IPS-18a (cell line): ENCODE results near the gene ODF2L.

Experiments used
- H3K27ac ChIP-seq: one replicate; pipeline ENCODE4 v1.5.1; 2013; ENCODE audit warnings: low read length
- H3K27me3 ChIP-seq: one replicate; pipeline ENCODE4 v1.6.1; 2013; ENCODE audit warnings: mild to moderate bottlenecking, low read length; ENCODE audit not compliant: control insufficient read depth, insufficient read depth
- H3K36me3 ChIP-seq: one replicate; pipeline ENCODE4 v1.6.1; 2013; ENCODE audit warnings: low read depth, low read length; ENCODE audit not compliant: control insufficient read depth
- H3K4me1 ChIP-seq: one replicate; pipeline ENCODE4 v1.6.1; 2013; ENCODE audit warnings: low read depth, low read length; ENCODE audit not compliant: control insufficient read depth
- H3K4me3 ChIP-seq: one replicate; pipeline ENCODE4 v1.5.1; 2013; ENCODE audit warnings: low read length
- H3K9ac ChIP-seq: one replicate; pipeline ENCODE4 v1.6.1; 2013; ENCODE audit warnings: mild to moderate bottlenecking, low read length, moderate library complexity
- H3K9me3 ChIP-seq: one replicate; pipeline ENCODE4 v1.6.1; 2013; ENCODE audit warnings: low read depth, low read length; ENCODE audit not compliant: control insufficient read depth

The ODF2L gene

GRCh38 chr1:86303041-86303690 lies 93.0 kb downstream of the ODF2L start:
- H3K36me3 ChIP-seq = no peaks in the 10 kb centered on the region
- H3K4me3 ChIP-seq = no peak overlapping the region
- no peaks in the 10 kb centered on the region for H3K4me1 ChIP-seq
- H3K9me3 ChIP-seq = no peaks in the 10 kb centered on the region
- H3K9ac ChIP-seq = no peak overlapping the region
- H3K27me3 ChIP-seq = no peaks in the 10 kb centered on the region
- H3K27ac ChIP-seq = no peak overlapping the region
